ENCODE results near the gene CDC7. TPM values are rescaled to one million over a fixed set of nuclear protein-coding genes. Genes with fewer than 3 reads are reported as not detected.

The CDC7 gene
- total RNA-seq, 1 experiment from 2014 or later, result 49.9 TPM

DNA sequence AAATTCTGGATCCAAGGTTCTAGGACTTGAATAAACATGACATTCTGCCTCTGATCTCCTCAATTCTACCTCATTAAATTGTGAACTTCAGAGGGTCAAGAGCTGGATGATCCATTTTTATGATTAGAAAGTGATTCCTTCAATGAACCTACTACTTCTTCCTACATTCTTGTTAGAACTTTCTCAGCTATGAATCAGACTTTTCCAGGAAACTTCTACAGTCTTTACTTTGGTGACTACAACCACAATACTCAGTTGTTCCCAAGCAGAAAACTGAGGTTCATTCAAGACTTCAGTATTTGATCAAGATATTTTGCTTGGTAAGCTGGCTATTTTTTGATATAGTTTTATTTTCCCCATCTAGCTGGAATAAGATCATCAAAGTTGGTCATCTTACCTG is 51.4 kb downstream of the CDC7 start:
- Mint-ChIP-seq H3K27me3 (ENCODE audit: low read depth) (no peaks in the 10 kb centered on the region), H3K4me3 (no peak overlapping the region), H3K36me3 (no peaks in the 10 kb centered on the region), H3K27ac (no peak overlapping the region), H3K4me1 (peaks cover 7% of the 10 kb centered on the region), H3K9me3 (peaks cover 3% of the 10 kb centered on the region; the same call in 1 of the 2 replicates)
- ChIA-PET POLR2A (no interaction called here), CTCF (interaction anchor here (1.3 kb wide), 1 partner anchor 212 kb away, joined by 3 read pairs; no protein-coding TSS in a partner anchor)
- TF ChIP-seq FOXK1 (CRISPR knock-in tag; IDR thresholded peaks at IDR 0.05) (no peak), SMAD4 (CRISPR knock-in tag; IDR thresholded peaks at IDR 0.05) (no peak), GRHL2 (CRISPR knock-in tag; IDR thresholded peaks at IDR 0.05; ENCODE audit: insufficient replicate concordance, severe bottlenecking) (no peak), OVOL2 (CRISPR knock-in tag; IDR thresholded peaks at IDR 0.05; ENCODE audit: borderline replicate concordance) (no peak), RELA (CRISPR knock-in tag; IDR thresholded peaks at IDR 0.05; ENCODE audit: borderline replicate concordance) (no peak), NR3C1 (CRISPR knock-in tag; conservative IDR thresholded peaks at IDR 0.05; ENCODE audit: low read depth) (no peak), ELF4 (CRISPR knock-in tag; IDR thresholded peaks at IDR 0.05; ENCODE audit: low read depth) (no peak), MYBL2 (CRISPR knock-in tag; IDR thresholded peaks at IDR 0.05) (no peak), HMGA2 (CRISPR knock-in tag; IDR thresholded peaks at IDR 0.05) (no peak)
- TF ChIP-seq, protein P1, sequence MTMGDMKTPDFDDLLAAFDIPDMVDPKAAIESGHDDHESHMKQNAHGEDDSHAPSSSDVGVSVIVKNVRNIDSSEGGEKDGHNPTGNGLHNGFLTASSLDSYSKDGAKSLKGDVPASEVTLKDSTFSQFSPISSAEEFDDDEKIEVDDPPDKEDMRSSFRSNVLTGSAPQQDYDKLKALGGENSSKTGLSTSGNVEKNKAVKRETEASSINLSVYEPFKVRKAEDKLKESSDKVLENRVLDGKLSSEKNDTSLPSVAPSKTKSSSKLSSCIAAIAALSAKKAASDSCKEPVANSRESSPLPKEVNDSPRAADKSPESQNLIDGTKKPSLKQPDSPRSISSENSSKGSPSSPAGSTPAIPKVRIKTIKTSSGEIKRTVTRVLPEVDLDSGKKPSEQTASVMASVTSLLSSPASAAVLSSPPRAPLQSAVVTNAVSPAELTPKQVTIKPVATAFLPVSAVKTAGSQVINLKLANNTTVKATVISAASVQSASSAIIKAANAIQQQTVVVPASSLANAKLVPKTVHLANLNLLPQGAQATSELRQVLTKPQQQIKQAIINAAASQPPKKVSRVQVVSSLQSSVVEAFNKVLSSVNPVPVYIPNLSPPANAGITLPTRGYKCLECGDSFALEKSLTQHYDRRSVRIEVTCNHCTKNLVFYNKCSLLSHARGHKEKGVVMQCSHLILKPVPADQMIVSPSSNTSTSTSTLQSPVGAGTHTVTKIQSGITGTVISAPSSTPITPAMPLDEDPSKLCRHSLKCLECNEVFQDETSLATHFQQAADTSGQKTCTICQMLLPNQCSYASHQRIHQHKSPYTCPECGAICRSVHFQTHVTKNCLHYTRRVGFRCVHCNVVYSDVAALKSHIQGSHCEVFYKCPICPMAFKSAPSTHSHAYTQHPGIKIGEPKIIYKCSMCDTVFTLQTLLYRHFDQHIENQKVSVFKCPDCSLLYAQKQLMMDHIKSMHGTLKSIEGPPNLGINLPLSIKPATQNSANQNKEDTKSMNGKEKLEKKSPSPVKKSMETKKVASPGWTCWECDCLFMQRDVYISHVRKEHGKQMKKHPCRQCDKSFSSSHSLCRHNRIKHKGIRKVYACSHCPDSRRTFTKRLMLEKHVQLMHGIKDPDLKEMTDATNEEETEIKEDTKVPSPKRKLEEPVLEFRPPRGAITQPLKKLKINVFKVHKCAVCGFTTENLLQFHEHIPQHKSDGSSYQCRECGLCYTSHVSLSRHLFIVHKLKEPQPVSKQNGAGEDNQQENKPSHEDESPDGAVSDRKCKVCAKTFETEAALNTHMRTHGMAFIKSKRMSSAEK (CRISPR knock-in tag; IDR thresholded peaks at IDR 0.05; ENCODE audit: borderline replicate concordance), result no peak
- TF ChIP-seq, protein P2, sequence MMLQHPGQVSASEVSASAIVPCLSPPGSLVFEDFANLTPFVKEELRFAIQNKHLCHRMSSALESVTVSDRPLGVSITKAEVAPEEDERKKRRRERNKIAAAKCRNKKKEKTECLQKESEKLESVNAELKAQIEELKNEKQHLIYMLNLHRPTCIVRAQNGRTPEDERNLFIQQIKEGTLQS (CRISPR knock-in tag; conservative IDR thresholded peaks at IDR 0.05), result no peak
- TF ChIP-seq, protein P3, sequence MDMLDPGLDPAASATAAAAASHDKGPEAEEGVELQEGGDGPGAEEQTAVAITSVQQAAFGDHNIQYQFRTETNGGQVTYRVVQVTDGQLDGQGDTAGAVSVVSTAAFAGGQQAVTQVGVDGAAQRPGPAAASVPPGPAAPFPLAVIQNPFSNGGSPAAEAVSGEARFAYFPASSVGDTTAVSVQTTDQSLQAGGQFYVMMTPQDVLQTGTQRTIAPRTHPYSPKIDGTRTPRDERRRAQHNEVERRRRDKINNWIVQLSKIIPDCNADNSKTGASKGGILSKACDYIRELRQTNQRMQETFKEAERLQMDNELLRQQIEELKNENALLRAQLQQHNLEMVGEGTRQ (CRISPR knock-in tag; IDR thresholded peaks at IDR 0.05), result no peak
- TF ChIP-seq, protein P4, sequence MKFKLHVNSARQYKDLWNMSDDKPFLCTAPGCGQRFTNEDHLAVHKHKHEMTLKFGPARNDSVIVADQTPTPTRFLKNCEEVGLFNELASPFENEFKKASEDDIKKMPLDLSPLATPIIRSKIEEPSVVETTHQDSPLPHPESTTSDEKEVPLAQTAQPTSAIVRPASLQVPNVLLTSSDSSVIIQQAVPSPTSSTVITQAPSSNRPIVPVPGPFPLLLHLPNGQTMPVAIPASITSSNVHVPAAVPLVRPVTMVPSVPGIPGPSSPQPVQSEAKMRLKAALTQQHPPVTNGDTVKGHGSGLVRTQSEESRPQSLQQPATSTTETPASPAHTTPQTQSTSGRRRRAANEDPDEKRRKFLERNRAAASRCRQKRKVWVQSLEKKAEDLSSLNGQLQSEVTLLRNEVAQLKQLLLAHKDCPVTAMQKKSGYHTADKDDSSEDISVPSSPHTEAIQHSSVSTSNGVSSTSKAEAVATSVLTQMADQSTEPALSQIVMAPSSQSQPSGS (CRISPR knock-in tag; IDR thresholded peaks at IDR 0.05; ENCODE audit: borderline replicate concordance, low read depth), result no peak
- ATAC-seq (no peak), DNase-seq (ENCODE audit: low spot score) (no peak)

DNA sequence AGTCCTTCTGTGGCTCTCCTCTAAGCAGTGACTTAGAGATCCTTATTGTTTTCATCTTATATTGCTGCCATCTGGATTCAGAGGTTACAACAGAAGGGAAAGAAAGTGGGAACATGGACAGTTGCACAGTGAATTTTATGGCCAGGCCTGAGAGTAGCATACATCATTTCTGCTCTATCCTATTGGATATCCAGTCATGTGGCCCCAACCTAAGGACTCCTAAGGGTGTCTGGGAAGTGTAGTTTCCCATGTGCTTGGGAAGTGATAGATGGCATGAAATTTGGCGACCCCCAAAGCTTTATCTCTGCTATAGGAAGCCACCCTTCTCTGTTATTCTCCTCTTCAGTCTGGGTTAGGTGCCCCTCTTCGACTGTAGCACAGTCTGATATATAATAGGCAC is 51.9 kb downstream of the CDC7 start:
- TF ChIP-seq HMGA2 (CRISPR knock-in tag; IDR thresholded peaks at IDR 0.05) (no peak), NFYB (CRISPR knock-in tag; conservative IDR thresholded peaks at IDR 0.05; ENCODE audit: low read depth) (peak; percentile 22; the same call in 1 of the 2 replicates)
- TF ChIP-seq, protein P3 (CRISPR knock-in tag; IDR thresholded peaks at IDR 0.05), result peak; percentile 84
- TF ChIP-seq, protein P5, sequence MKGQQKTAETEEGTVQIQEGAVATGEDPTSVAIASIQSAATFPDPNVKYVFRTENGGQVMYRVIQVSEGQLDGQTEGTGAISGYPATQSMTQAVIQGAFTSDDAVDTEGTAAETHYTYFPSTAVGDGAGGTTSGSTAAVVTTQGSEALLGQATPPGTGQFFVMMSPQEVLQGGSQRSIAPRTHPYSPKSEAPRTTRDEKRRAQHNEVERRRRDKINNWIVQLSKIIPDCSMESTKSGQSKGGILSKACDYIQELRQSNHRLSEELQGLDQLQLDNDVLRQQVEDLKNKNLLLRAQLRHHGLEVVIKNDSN (CRISPR knock-in tag; IDR thresholded peaks at IDR 0.05), result peak; percentile 80
- DNase-seq (ENCODE audit: low spot score) (no peak), ATAC-seq (peak; percentile 56)
- Mint-ChIP-seq H3K4me3 (no peak overlapping the region), H3K27ac (no peak overlapping the region), H3K4me1 (peaks cover 7% of the 10 kb centered on the region), H3K36me3 (no peaks in the 10 kb centered on the region), H3K27me3 (ENCODE audit: low read depth) (no peaks in the 10 kb centered on the region), H3K9me3 (peaks cover 3% of the 10 kb centered on the region; the same call in 1 of the 2 replicates)
- ChIA-PET POLR2A (no interaction called here), CTCF (interaction anchor here (1.3 kb wide), 1 partner anchor 212 kb away, joined by 3 read pairs; no protein-coding TSS in a partner anchor)

All from WTC11 (cell line).